Cortex of kidney (tissue), 1 donor: ENCODE data around the gene PHPT1.

Source experiments
- DNase-seq: peaks from one replicate; lab custom pipeline; 2025; lab: John Stamatoyannopoulos, UW

Gene PHPT1

GRCh38 chr9:136886610-136887597 lies 37.7 kb downstream of the PHPT1 start:
- no peak for DNase-seq

GRCh38 chr9:136888454-136888853 lies 39.2 kb downstream of the PHPT1 start:
- DNase-seq, result no peak

GRCh38 chr9:136889858-136890257 lies 40.6 kb downstream of the PHPT1 start:
- no peak for DNase-seq

- DNase-seq, result no peak
Measured at GRCh38 chr9:136890661-136891060, 41.5 kb downstream of the PHPT1 start.

DNA sequence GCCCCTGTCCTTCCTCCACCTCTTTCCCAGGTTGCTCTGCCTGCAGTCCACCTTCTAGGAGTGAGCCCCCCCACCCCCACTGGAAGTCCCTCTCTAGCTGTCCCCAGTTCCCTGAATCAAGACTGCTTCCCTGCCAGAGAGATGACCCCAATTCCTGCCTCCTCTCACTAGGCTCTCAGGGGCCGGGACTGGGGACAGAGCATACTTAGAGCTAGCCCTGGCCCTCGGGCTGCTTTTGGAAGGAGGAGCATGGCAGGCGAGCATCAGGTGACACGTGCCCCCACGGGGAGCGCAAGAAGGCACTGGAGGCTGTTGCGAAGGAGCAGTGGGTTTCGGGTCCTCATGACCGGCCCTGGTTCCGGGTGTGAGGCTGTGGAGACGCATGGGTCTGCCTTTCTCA lies 46.8 kb downstream of the PHPT1 start:
- DNase-seq, result no peak

DNA sequence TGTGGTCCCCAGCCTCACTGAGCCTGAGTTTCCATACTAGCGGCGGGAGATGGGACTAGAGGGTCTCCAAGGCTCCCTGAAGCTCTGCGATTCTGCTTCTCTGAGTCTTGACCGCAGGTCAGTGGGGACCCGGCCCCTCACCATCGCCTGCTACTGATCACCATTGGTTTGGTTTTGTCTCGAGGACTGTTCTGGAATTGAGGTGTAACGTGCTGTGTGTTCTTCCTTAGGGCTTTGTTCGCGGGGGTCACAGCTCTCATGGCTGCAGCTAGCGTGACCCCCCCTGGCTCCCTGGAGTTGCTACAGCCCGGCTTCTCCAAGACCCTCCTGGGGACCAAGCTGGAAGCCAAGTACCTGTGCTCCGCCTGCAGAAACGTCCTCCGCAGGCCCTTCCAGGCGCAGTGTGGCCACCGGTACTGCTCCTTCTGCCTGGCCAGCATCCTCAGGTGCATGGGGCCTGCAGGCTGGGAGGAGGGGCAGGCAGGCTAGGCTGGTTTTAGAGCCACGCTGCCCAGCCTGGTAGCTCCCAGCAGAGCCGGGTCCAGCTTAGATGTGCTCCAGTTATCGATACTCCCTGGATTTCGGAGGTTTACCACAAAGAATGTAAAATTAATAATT lies 49.4 kb downstream of the PHPT1 start:
- no peak for DNase-seq

- no peak for DNase-seq
Measured at GRCh38 chr9:136899196-136899595, 50.0 kb downstream of the PHPT1 start.

DNA sequence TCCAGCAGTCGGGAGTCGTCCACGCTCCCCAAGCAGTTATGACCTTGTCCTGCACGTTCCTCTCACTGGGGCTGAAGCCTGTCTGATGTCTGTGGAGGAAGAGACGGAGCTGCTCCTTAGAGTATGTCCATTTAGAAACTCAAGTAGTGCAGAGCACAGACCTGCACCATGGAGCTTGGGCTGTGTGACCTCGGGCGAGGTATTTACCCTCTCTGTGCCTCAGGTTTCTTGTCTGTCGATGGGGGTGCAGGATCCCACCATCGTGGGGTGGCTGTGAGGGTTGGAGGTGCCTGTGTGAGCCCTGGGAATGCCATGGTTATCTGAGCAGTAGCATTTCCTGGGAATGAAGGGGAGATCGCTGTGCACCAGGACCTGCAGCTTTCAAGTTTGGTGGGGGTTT lies 51.3 kb downstream of the PHPT1 start:
- DNase-seq, result no peak
